Measurements from ENCODE around the gene CCL15.
"Not testable (repeated sequence)": the region's sequence is repeated elsewhere in the genome, so short reads cannot be mapped to it uniquely, and the experiment has no call there.

The CCL15 gene, protein sequence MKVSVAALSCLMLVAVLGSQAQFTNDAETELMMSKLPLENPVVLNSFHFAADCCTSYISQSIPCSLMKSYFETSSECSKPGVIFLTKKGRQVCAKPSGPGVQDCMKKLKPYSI

DNA sequence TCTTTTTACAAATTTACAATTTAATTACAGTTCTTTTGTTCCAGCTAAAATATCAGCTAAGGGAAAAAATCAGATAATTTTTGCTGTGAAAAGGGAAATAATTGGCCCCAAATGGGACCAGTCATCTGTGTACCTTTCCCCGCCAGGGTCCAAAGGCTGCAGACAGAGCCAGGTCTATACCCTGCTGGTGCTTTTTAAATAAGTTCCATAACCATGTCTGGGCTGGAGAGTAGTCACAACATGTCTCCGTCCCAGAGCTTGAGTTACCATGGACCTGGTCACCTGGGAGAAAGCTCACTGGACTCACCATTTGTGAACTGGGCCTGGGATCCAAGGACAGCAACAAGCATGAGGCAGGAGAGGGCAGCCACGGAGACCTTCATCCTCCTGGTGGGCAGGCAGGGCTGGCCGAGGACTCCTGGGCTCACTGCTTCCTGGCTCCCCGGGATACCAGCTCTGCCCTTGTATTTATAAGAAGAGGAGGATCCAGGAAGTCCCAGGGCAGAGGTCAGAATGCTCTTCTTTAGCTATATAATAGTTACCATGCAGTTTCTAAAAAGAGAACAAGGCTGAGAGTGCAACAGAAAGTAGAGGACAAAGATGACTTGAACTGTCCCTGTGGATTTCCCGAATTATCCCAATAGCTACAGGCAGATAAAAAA is at the start of gene CCL15:
CCL15 (minus strand) TSS at position 444 of the 662 bp plus-strand sequence; CDS start at position 383, 61 bp downstream.
- DNase-seq (ENCODE audit: low spot score), result no peak

DNA sequence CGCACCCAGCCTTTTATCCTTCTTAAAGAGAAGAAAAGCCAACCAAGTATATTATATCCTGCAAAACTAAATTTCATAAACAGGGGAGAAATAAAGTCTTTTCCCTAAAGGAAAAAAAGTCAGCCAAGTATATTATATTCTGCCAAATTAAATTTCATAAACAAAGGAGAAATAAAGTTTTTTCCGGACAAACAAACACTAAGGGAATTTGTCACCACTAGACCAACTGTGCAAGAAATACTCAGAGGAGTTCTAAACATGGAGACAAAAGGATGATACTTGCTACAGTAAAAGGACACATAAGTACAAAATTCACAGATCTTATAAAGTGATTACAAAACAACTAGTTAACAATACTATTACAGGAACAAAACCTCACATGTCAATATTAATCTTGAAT is 48.3 kb upstream of the CCL15 start:
- DNase-seq (ENCODE audit: low spot score), result no peak

DNA sequence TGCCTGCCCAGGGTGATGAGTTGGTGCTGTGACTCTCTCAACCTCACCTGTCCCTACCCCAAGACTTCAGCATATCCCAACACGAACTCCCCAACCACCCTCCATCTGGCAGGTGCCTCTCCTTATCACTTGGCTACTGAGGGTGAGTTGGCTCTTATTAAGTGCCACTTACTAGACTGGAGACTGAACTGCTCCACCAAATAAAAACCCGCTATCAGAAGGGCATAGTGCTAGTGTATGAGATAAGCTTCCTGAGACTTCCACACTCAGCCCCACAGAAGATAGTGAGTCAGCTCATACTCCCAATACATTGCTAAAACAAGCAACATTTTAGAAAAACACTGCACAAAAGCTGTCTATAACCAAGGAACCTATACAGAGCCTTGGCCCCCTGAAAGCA is 46.7 kb upstream of the CCL15 start:
- no peak for DNase-seq (ENCODE audit: low spot score)

- no peak for DNase-seq (ENCODE audit: low spot score)
Measured at GRCh38 chr17:36036235-36036634, 34.9 kb upstream of the CCL15 start.

- no peak for DNase-seq (ENCODE audit: low spot score)
Measured at GRCh38 chr17:36034127-36034526, 32.8 kb upstream of the CCL15 start.

DNA sequence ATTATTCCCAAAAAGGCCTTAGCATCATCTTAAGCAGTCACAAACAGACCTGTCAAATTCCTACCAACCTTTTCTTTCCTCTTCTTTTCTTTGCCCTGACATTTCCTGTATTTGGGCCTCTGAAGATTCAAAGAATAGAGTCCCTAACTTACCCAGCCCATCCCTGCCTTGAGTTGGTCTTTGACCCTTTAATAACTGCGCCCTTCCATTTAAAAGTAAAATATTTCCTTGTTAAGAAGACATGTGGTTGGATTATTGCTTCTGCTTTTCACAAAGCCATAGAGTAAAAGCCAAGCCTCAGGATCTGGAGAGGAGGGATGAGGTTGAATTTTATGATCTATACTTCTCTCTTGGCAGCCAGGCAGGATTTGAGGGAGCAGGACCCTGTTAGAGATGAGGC is 29.6 kb upstream of the CCL15 start:
- DNase-seq (ENCODE audit: low spot score), result no peak

DNA sequence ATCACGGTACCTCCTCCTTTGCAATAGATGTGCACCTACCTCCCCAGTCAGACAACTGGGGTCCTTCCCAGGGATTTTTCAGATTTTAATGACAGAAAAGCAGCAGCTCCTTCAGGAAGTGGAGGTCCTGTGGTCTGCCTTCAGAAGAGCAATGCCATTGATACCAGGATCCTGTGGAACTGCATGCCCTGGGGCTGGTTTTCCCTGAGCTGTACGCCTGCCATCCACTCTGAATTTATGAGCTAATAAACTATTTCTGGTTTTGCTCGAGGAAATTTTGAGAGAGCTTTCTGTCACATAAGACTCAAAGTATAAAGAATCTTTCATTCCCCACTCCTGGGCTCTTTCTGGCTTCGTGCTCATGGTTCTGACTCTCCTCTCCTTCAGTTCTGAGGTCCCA is 26.4 kb upstream of the CCL15 start:
- no peak for DNase-seq (ENCODE audit: low spot score)

DNA sequence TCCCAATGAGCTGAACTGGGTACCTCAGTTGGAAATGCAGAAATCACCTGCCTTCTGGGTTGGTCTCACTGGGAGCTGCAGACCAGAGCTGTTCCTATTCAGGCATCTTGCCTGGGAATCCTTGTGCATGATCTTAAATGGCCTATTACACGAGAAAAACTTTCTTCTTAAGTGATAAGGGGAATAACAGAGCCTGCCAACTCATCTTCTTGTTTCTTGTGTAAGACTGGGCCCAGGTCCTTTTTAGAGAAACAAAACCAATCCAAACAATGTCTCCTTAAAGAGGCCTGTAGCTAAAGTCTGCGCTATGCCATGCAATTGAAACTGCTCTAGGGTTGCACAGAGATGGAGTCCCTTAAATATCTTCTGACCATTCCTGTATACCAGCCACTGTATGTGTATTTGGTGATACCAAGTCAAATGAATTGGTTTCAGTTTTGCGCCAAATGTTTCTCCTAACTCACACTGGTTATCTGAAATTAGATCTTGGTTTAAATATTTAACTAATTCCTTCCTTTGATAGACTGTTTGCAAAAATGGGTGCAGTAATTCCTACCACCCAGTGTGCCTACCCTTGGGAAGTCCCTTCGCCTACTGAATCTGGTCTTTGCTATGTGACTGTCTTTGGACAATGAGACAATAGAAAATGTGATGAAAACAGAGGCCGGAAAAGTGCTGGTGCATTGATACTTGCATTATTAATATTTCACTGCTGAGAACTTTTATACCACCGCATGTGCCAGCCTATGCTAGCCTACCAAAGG is 22.9 kb upstream of the CCL15 start:
- DNase-seq (ENCODE audit: low spot score), result no peak

GRCh38 chr17:36019423-36019822 is 18.1 kb upstream of the CCL15 start:
- DNase-seq (ENCODE audit: low spot score), result no peak

GRCh38 chr17:36017799-36018198 is 16.4 kb upstream of the CCL15 start, which contains the start of gene CCL23:
Gene CCL23 (minus strand): TSS chr17:36017972. CDS start chr17:36017897, 75 bp downstream.
- DNase-seq (ENCODE audit: low spot score), result no peak

- DNase-seq (ENCODE audit: low spot score), result no peak
Measured at GRCh38 chr17:36016555-36016954, 15.2 kb upstream of the CCL15 start.

- not testable (repeated sequence) for DNase-seq (ENCODE audit: low spot score)
Measured at GRCh38 chr17:36015895-36016294, 14.5 kb upstream of the CCL15 start.

- DNase-seq (ENCODE audit: low spot score), result no peak
Measured at GRCh38 chr17:36014946-36015345, 13.6 kb upstream of the CCL15 start.

- no peak for DNase-seq (ENCODE audit: low spot score)
Measured at GRCh38 chr17:36011201-36011600, 9.8 kb upstream of the CCL15 start.

- DNase-seq (ENCODE audit: low spot score), result no peak
Measured at GRCh38 chr17:36008998-36009665, 7.8 kb upstream of the CCL15 start.

GRCh38 chr17:36004594-36005108 is 3.3 kb upstream of the CCL15 start:
- DNase-seq (ENCODE audit: low spot score), result no peak

GRCh38 chr17:36002631-36003030 is 1.3 kb upstream of the CCL15 start:
- DNase-seq (ENCODE audit: low spot score), result no peak

DNA sequence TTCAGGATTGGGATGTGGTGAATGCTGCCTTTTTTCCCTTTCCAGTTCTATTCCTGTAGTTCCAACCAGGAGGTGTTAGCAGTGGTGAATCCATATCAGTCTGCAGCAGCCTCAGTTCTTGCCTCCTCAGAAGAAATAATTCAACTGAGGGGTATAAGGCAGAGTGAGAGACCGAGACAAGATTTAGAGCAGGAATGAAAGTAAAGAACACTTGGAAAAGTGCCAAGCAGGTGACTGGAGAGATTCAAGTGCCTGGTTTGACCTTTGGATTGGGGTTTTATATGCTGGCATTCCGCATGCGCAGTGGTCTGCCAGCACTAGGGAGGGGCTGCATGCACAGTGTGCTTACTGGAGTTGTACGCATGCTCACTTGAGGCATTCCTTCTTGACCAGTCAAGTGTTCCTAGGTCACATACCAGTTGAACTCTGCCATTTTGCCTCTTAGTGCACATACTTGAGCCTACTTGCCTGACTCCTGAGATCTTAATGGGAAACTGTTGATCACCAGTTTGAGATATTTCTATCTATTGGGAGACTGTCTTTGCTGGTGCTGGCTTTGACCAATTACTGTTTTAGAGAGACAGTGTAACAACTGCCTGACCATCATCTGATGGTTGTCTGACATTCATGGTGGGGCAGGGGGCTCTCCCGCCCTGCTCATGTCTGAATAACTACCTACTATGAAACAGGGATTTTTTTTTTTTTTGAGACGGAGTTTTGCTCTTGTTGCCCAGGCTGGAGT is 680 bp upstream of the CCL15 start:
- no peak for DNase-seq (ENCODE audit: low spot score)

- no peak for DNase-seq (ENCODE audit: low spot score)
Measured at GRCh38 chr17:36000732-36001109, 632 bp downstream of the CCL15 start.

- no peak for DNase-seq (ENCODE audit: low spot score)
Measured at GRCh38 chr17:35998756-35999155, 2.6 kb downstream of the CCL15 start.

DNA sequence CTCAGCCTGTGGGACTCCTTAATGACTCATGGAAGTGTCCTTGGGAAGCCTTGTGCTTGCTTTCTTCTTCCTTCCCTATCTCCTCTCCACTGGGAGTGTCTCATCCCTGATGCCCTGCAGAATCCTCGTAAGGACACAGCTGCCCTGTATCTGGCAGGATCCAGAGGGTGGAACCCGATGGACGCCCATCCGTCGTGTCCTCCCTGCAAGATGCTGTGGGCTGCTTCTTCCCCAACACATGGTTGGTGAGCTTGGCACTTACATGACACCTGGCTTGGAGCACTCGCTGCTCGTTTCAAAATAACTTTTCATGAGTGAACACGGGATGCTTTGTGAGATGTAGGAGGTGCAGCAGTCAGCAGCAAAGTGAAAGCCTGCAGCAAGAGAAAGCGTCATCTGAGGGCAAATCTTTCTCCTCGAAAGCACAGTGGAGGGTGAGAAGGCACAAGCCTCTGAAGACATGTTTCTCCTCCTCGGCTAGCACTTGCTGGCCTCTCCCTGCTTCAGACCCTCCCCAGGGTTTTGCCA is 3.3 kb downstream of the CCL15 start:
- DNase-seq (ENCODE audit: low spot score), result no peak

GRCh38 chr17:35995346-35995745 is 6.0 kb downstream of the CCL15 start:
- not testable (repeated sequence) for DNase-seq (ENCODE audit: low spot score)
